Esophagus muscularis mucosa (tissue), 3 donors: ENCODE results near the gene CPLX1.

Source experiments
- CTCF ChIP-seq, 3 experiments: fragments of 200-600 bp in 2 of 3; fragments of 450-650 bp in 1 of 3; sonication (generic) in 2 of 3; IDR thresholded peaks; one replicate each; pipeline ENCODE4 v1.5.1; 2017 to 2019; ENCODE audit warnings: antibody characterized with exemption in 3 of 3, mild to moderate bottlenecking in 2 of 3, moderate library complexity in 1 of 3
- POLR2A ChIP-seq: fragments of 450-650 bp; IDR thresholded peaks from one replicate; pipeline ENCODE4 v1.6.1; 2017; ENCODE audit warnings: antibody characterized with exemption, moderate library complexity, mild to moderate bottlenecking, low read depth

GRCh38 chr4:738781-739280 lies 87.1 kb downstream of the CPLX1 start:
- TF ChIP-seq CTCF (IDR thresholded peaks at IDR 0.05) (no peak), POLR2A (no peak)
